GM18858 (cell line): ENCODE measurements around the gene CYSLTR1.
"Not testable (repeated sequence)": the region's sequence is repeated elsewhere in the genome, so short reads cannot be mapped to it uniquely, and the experiment has no call there.

Source experiments
- ATAC-seq: cut with Tn5 transposase; IDR thresholded peaks from one replicate; pipeline ENCODE4 v1.9.1; 2021; ENCODE audit not compliant: unreplicated experiment

The CYSLTR1 gene

DNA sequence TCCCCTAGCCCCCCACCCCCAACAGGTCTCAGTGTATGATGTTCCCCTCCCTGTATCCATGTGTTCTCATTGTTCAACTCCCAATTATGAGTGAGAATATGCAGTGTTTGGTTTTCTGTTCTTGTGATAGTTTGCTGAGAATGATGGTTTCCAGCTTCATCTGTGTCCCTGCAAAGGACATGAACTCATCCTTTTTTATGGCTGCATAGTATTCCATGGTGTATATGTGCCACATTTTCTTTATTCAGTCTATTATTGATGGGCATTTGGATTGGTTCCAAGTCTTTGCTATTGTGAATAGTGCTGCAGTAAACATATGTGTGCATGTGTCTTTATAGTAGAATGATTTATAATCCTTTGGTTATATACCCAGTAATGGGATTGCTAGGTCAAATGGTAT is 101.4 kb downstream of the CYSLTR1 start:
- ATAC-seq = not testable (repeated sequence)
